Stimulated activated CD4-positive, alpha-beta T cell treated with anti-CD3 and anti-CD28 coated beads, Interleukin-2, amount 100 ng/mL, for 48 hours (primary cell): ENCODE data around the gene ZNF514.

Source experiments
- DNase-seq, 2 donors: peaks; one replicate each; pipeline ENCODE4 v3.0.0-alpha.2; 2020

Gene ZNF514

DNA sequence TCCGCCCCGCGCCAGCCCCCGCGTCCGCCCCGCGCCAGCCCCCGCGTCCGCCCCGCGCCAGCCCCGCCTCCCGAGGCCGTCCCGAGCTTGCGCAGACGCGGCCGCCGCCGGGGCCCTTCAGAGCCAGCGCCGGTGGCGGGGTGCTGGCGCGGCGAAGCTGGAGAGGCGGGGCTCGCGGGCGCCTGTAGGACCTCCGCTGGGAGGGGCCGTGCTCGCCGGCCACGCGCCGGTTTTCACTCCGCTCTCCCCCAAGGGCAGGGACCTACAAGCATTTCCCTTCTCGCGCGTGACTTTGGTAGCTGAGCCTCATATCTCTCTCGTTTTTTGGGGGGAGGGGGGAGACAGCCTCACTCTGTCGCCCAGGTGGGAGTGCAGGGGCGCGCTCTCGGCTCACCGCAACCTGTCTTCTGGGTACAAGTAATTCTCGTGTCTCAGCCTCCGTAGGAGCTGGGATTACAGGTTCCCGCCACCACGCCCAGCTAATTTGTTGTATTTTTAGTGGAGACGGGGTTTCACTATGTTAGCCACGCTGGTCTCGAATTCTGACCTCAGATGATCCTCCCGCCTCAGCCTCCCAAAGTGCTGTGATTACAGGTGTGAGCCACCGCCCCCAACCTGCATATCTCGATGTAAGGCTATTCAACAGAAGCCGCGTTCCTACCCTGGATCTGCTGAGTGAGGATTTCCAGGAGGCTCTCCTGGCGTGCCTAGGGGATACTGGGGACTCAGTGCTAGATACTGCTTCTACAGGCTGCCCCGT lies at the start of gene ZNF514:
TSS of gene ZNF514 (minus strand) at position 159 of the 760 bp plus-strand sequence. CDS start 6,595 bp downstream, outside the sequence.
- DNase-seq, result peak; percentile 58 to 62

DNA sequence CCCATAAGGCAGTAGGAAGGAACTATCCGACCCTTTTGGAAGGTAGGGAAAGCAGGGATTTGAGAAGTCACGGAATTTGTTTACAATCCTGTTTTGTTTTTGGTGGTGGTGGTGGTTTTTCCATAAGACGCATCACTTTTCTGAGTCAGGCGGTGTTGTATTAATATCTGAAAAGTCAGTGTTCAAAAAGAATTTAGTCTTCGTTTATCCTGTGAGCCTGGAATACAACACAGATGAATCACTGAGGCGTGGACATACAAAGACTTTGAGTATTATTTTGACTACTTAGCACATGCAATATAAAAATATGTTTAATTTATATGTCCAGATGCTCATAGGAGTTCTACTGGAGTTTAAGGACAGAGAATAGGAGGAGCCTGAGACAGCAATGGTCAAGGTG lies 48.5 kb upstream of the ZNF514 start:
- no peak for DNase-seq

DNA sequence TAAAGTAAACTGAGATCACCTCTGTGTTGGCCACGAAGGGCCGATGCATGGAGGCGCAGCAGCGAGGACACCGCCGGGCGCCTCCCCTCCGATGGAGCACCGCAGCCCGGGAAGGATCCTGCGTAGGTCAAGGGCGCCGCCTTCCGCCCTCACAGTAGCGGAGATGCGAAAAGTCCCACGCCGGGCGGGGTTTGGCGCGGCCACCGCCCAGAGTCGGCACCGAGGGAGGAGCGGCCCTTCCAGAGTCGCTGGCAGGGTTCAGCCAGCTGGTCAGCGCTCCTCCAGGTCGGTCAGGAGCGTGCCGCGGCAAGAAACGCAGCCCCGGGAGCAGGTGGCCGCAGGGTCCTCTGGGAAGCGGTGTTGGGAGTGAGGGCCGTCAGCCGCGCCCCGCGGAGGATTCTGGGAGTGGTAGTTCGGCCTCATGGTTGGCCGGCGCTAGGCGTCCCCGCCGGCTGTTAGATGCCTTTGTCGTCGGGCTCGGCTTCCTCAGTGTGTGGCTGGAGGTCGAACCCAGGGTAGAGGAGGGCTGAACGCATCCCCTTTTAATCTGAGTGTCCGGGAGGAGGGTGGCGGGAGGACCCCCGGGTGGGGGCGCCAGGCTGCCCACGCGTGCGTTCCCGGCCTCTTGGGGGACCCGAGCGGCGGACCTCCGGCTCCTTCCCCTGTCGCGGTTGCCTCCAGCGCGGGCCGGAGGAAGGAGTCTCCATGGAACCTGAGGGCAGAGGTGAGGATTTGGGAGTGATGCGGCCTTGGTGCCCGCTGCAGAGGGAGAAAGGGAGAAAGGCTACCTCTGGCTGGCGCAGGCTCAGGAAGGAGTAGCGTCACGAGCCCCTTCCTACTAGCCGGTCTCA lies 47.7 kb upstream of the ZNF514 start, which contains the start of gene ZNF892:
TSS of gene ZNF892 (plus strand) at position 411 of the 851 bp plus-strand sequence. CDS start at position 706, 295 bp downstream.
- peak; percentile 73 to 78 for DNase-seq

DNA sequence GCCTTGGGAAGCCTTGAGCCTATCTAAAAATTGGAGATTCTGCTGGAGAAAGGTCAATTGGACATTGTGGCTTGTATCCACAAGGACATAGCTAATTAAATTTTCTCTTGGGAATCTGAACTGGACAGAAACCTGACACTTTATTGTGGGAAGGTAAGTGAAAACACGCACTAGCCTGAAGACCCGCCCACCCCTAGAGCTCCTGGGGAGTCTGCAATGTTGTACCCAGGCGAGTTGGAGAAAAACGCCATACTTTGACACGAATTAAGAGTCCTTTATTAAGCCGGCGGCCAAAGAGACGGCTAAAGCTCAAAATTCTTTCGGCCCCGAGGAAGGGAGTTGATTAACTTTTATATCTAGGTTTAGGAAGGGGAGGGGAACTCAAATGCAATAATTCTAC lies 46.4 kb upstream of the ZNF514 start:
- DNase-seq, result no peak

GRCh38 chr2:95204396-95204795 lies 44.7 kb upstream of the ZNF514 start:
- DNase-seq, result no peak

GRCh38 chr2:95203911-95204310 lies 44.3 kb upstream of the ZNF514 start:
- no peak for DNase-seq

DNA sequence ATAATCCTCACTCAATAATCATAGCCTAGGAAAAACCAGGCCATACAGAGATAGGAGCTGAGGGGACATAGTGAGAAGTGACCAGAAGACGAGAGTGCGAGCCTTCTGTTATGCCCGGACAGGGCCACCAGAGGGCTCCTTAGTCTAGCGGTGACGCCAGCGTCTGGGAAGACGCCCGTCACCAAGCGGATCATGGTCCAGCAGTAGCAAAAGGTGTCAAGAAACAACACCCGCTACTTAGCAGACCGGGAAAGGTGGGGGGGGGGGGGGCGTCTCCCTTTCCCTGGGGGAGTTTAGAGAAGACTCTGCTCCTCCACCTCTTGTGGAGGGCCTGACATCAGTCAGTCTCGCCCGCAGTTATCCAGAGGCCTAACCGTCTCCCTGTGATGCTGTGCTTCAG lies 33.3 kb upstream of the ZNF514 start:
- peak; percentile 45 to 48 for DNase-seq

DNA sequence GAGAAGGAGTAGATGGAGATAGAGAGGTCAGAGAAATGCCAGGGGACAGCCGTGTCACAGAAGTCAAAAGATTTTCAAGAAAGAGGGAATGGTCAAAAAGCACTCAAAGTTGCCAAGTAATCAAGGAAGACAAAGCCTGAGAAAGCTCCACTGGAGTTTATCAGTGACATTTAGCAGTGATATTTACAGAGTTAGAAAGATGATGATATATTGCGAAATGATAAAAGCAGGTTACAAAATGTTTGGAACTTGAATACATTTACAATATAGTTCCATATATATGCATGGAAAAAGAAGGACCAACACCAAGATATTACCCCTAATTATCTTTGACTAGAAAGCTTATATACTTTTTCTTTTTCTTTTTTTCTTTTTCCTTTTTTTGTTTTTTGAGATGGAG lies 26.3 kb upstream of the ZNF514 start:
- DNase-seq, result no peak

DNA sequence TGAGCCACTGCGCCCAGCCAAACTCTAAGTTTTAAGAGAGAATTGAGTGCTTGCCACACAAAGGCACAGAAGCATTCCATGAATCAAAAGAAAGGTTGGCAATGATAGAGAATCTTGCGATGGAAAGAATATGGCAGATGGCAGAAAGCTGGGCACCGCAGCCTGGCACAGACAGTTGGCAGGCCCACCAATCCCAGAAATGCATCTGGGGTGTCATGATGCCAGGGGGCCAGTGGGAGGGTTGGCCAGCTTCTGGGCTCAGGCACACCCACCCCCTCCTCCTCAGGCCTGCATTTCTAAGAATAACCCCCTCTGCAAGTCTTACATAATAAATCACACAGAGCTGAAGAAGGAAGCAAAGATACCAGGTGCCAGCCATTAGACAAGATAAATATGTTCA lies 25.5 kb upstream of the ZNF514 start:
- DNase-seq, result no peak

DNA sequence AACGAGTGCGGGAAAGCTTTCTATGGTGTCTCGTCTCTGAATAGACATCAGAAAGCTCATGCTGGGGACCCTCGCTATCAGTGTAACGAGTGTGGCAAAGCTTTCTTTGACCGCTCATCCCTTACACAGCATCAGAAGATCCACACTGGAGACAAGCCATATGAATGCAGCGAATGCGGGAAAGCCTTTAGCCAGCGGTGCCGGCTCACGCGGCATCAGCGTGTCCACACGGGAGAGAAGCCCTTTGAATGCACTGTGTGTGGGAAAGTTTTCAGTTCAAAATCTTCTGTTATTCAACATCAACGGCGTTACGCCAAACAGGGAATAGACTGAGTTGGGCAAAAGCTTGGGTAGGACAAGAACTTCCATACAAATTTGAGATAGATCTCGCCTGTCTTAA lies 22.1 kb upstream of the ZNF514 start:
- DNase-seq, result no peak

GRCh38 chr2:95179451-95179850 lies 19.8 kb upstream of the ZNF514 start:
- DNase-seq, result no peak

DNA sequence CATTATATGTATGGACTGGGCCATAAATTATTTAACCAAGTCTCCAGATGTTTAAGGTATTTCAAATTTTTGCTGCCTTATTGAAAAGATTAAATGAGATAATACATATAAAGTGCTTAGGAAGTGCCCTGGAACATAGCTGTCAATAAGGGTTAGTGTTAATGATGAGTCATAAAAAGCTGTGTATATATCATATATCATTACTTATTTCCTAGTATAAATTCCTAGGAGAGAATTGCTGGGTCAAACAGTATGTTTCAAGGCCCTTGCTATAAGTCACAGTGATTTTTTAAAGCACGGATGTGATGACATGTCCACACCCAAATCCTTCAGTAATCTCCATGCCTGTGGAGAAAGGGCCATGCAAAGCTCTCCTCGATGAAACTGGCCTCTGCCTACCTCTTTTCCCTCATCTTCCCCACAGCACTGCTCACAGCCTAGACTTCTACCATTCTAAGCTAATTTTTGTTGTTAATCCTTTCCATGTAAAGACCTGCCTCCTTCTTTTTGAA lies 14.4 kb upstream of the ZNF514 start:
- DNase-seq, result no peak

- no peak for DNase-seq
Measured at GRCh38 chr2:95171902-95172301, 12.3 kb upstream of the ZNF514 start.

GRCh38 chr2:95166065-95166763 lies 6.6 kb upstream of the ZNF514 start:
- DNase-seq, result no peak

- DNase-seq, result peak; percentile 91
Measured at GRCh38 chr2:95165371-95166064, 5.9 kb upstream of the ZNF514 start, which contains the start of gene ZNF2. Gene ZNF2, plus strand, starts transcription at chr2:95165809. Its CDS starts 10,418 bp downstream, at chr2:95176227.

- no peak for DNase-seq
Measured at GRCh38 chr2:95165030-95165370, 5.4 kb upstream of the ZNF514 start.

DNA sequence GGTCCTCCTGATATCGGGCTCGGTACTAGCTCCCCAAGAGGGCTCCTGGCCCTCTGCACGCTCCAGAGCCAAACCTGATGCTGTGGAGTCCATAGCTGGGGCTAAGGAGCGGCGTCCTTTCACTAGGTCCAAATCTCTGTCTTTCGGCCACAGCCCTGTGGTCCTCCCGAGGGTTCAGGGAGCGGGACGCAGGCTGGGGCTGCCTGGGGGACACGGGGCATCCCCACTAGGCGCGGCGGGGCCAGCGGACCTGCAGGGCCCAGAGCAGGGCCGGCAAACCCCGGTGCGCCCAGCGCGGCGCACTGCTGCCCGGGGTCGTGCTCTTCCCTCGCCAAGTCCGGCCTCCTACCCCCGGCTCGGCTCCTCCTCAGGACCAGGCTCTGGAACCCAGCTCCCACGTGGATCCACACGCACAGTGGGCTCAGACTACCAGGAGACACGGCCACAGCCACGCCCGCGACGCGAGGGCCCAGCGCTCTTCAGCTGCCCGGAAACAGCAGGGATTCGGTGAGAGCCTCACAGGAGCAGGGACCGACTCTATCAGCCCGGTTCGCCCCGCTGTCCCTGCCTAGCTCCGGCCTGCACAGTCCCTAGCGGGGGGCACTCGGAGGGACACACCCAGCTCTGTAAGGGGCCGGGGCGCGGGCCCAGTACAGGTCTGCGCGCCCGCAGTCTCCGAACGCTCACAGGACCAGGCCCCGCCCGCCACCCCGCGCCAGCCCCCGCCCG lies 593 bp downstream of the ZNF514 start:
- DNase-seq, result peak; percentile 18 to 26

DNA sequence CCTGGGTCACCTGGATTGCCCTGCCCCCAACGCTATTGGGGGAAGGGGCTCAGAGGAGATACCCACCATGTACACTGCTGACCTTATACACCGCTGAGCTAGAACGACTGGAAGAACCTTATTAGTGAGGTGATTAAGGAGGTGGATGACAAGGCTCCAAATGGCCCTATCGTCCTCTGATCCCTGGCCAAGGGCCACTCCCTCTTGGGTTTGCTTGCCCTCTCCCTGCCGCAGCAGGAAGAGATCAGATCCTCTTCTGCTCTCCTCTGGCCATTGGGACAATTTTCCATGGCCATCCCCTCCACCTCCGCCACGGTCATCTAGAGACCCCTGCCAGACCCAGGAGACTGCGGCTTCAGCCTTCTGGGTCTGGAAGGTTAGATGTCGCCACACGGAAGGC lies 1.2 kb downstream of the ZNF514 start:
- DNase-seq, result no peak

- no peak for DNase-seq
Measured at GRCh38 chr2:95149397-95149984, 10.2 kb downstream of the ZNF514 start.

- DNase-seq, result no peak
Measured at GRCh38 chr2:95143838-95144237, 15.8 kb downstream of the ZNF514 start.

- DNase-seq, result no peak
Measured at GRCh38 chr2:95138702-95139101, 20.9 kb downstream of the ZNF514 start.
